Prostate gland (tissue), 2 donors: ENCODE measurements around the gene SNAI1. TPM values are rescaled to one million over a fixed set of nuclear protein-coding genes. Genes with fewer than 3 reads are reported as not detected.

Source experiments
- DNase-seq: peaks from one replicate; pipeline ENCODE4 v3.0.0-alpha.2; 2019; ENCODE audit warnings: low spot score
- H3K27ac ChIP-seq, 2 donors: fragments of 200-600 bp; sonication (generic); 2 replicates each; pipeline ENCODE4 v1.5.1; 2017 to 2019
- H3K27me3 ChIP-seq: fragments of 200-600 bp; sonication (generic); replicated peaks from 2 replicates; pipeline ENCODE4 v1.5.1; 2019; ENCODE audit not compliant: insufficient read depth
- H3K36me3 ChIP-seq, 2 donors: fragments of 200-600 bp; sonication (generic); 1 replicate in 1 of 2; 2 replicates in 1 of 2; pipeline versions ENCODE4 v1.5.1 to v1.8.1; 2017 to 2019
- H3K4me1 ChIP-seq: fragments of 200-600 bp; sonication (generic); replicated peaks from 2 replicates; pipeline ENCODE4 v1.5.1; 2019
- H3K4me3 ChIP-seq, 2 donors: fragments of 200-600 bp; sonication (generic); 2 replicates each; pipeline ENCODE4 v1.5.1; 2017 to 2019
- H3K9me3 ChIP-seq: fragments of 200-600 bp; sonication (generic); 2 replicates; pipeline ENCODE4 v1.5.1; 2017
- CTCF ChIP-seq, 4 experiments: fragments of 200-600 bp in 2 of 4; fragments of 450-650 bp in 2 of 4; sonication (generic) in 2 of 4; IDR thresholded peaks; 1 replicate in 3 of 4; 2 replicates in 1 of 4; pipeline ENCODE4 v1.5.1; 2016 to 2019; ENCODE audit warnings: antibody characterized with exemption in 4 of 4, mild to moderate bottlenecking in 2 of 4, moderate library complexity in 2 of 4
- POLR2A ChIP-seq: fragments of 450-650 bp; IDR thresholded peaks from one replicate; pipeline ENCODE4 v1.6.1; 2016; ENCODE audit warnings: antibody characterized with exemption, mild to moderate bottlenecking
- POLR2AphosphoS5 ChIP-seq: sonication (generic); formaldehyde crosslinking; IDR thresholded peaks from one replicate; pipeline ENCODE4 v1.6.1; 2017; ENCODE audit warnings: antibody characterized with exemption
- WGBS: methylation state at CpG from one replicate; pipeline ENCODE4 v1.1.5; 2018; 5-methylcytosine and 5-hydroxymethylcytosine counted together
- intact Hi-C: fragments of 100-400 bp; cut with DNase I; formaldehyde crosslinking; loops from one replicate; pipeline ENCODE4 v1.14.2; 2022
- total RNA-seq, 2 donors: library from RNA; depleted of rRNA; stranded (reverse); fragments of >200 nt; gene quantifications; one replicate each; pipeline ENCODE4 v1.1.0, GENCODE V29; 2016

The SNAI1 gene
- total RNA-seq, 2 donors from 2014 or later: 1.0 to 7.4 TPM

- no peaks in the 10 kb centered on the region for H3K9me3 ChIP-seq
- no peak overlapping the region for H3K27ac ChIP-seq
- TF ChIP-seq CTCF (IDR thresholded peaks at IDR 0.05) (no peak), POLR2A (no peak), POLR2AphosphoS5 (no peak)
- no peaks in the 10 kb centered on the region for H3K27me3 ChIP-seq
- intact Hi-C loops: no loop called here
- no peaks in the 10 kb centered on the region for H3K4me1 ChIP-seq
- no peak for DNase-seq
- 72% methylated on average over 12 of the region's 12 CpGs for WGBS
- no peak overlapping the region for H3K4me3 ChIP-seq
- H3K36me3 ChIP-seq: no peaks in the 10 kb centered on the region
Observed at GRCh38 chr20:50012282-50013263, 29.8 kb downstream of the SNAI1 start.

DNA sequence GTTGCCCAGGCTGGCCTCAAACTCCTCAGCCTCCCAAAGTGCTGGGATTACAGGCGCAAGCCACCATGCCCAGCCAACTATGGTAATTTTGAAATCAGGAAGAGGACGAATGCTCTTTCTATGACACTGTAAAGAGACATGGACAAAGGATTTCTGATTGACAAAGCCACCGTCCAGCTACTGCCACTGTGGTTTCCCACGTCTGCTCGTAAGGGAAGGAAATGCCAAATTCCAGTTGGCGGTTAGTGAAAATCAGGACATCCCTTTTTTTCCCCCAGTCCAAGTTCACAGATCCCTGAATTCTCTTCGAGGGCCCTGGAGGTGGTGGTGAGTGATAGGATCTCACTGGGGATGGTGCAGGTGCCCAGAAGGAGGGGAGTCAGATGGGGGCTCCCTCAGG, 31.2 kb downstream of the SNAI1 start:
- DNase-seq: no peak
- no peaks in the 10 kb centered on the region for H3K4me1 ChIP-seq
- WGBS: 85% methylated on average over 7 of the region's 7 CpGs
- H3K27ac ChIP-seq: no peak overlapping the region
- no peaks in the 10 kb centered on the region for H3K9me3 ChIP-seq
- no peak overlapping the region for H3K4me3 ChIP-seq
- no peaks in the 10 kb centered on the region for H3K36me3 ChIP-seq
- intact Hi-C loops: no loop called here
- H3K27me3 ChIP-seq: no peaks in the 10 kb centered on the region
- TF ChIP-seq CTCF (IDR thresholded peaks at IDR 0.05) (no peak), POLR2A (no peak)

DNA sequence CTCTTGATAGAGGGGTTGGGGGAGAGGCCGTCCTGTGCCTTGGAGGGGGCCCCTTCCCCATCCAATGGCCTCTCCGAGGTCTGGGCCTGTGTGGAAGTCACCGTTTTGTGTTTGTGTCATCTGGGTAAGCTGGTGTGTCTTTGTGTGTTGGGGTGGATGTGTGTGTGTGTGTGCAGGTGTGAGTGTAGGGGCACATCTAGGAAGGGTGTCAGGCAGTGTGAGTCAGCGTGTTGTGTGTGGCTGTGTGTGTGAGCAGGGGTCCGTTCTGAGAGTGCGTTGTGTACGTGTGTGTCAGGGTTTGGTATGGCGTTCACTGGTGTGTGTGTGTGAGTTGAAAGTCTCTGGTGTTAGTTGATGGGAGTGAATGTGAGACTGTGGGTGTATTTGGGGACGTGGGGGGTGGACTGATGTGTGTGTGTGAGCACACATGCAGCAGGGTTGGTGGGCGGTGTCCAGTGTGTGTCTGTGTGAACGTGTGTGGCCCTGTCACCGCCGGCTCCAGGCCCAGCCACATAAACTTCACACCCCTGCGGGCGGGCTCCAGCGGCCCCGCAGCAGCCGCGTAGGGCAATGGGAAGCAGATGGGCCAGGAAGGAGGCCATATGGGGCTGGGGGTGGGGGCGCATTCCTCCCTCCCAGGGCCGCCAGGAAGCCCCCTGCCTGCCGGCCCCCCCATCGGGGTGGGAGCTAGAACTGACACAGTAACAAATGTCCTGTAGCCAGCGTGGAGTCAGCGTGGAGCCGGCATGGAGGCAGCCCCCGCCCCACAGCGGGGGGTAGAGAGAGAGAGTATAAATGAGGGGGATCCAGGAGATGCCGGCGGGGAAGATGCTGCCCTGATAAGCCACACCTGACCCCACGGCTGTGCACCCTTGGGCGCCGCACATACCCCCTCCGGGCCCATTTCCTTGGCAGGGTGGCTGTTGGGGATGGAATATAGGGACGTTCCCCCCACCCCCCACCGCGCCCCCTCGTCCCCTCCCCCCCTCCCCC, 32.1 kb downstream of the SNAI1 start:
- 62% methylated on average over 35 of the region's 38 CpGs for WGBS
- no peak overlapping the region for H3K4me3 ChIP-seq
- TF ChIP-seq POLR2AphosphoS5 (no peak), CTCF (IDR thresholded peaks at IDR 0.05) (no peak), POLR2A (no peak)
- no peaks in the 10 kb centered on the region for H3K4me1 ChIP-seq
- no peaks in the 10 kb centered on the region for H3K27me3 ChIP-seq
- DNase-seq: no peak
- no peak overlapping the region for H3K27ac ChIP-seq
- H3K9me3 ChIP-seq: no peaks in the 10 kb centered on the region
- H3K36me3 ChIP-seq: no peaks in the 10 kb centered on the region
- intact Hi-C loops: no loop called here

- WGBS: 93% methylated on average over 8 of the region's 8 CpGs
- intact Hi-C loops: no loop called here
- H3K36me3 ChIP-seq: no peaks in the 10 kb centered on the region
- no peak overlapping the region for H3K4me3 ChIP-seq
- no peaks in the 10 kb centered on the region for H3K4me1 ChIP-seq
- no peaks in the 10 kb centered on the region for H3K9me3 ChIP-seq
- no peak overlapping the region for H3K27ac ChIP-seq
- no peak for TF ChIP-seq CTCF (IDR thresholded peaks at IDR 0.05)
- TF ChIP-seq POLR2AphosphoS5: no peak
- TF ChIP-seq POLR2A: no peak
- no peaks in the 10 kb centered on the region for H3K27me3 ChIP-seq
- DNase-seq: no peak
Observed at GRCh38 chr20:50015636-50015992, 32.8 kb downstream of the SNAI1 start.
